AG04450 (cell line): Measurements from ENCODE around the gene AGBL3. TPM values are rescaled to one million over a fixed set of nuclear protein-coding genes. Genes with fewer than 3 reads are reported as not detected.

Source experiments
- CTCF ChIA-PET: fragments of 300-600, 350-600 bp; formaldehyde crosslinking; extraction: SDS; loops from one replicate; lab custom pipeline; 2022; ENCODE audit warnings: antibody characterized with exemption, inconsistent platforms; lab: Charles Lee
- POLR2A ChIA-PET: fragments of 350-600 bp; formaldehyde crosslinking; extraction: SDS; loops from one replicate; lab custom pipeline; 2021; ENCODE audit warnings: antibody characterized with exemption, inconsistent platforms; lab: Yijun Ruan, JAX
- DNase-seq: peaks from one replicate; pipeline ENCODE4 v3.0.0-alpha.2; 2011; ENCODE audit warnings: low read depth, low spot score
- H3K27ac ChIP-seq: one replicate; pipeline ENCODE4 v1.5.1; 2012; ENCODE audit warnings: low read depth, low read length, control low read depth
- H3K27me3 ChIP-seq: one replicate; pipeline ENCODE4 v1.6.0; 2012; ENCODE audit warnings: low read length; ENCODE audit not compliant: control insufficient read depth, insufficient read depth
- H3K4me3 ChIP-seq: 2 replicates; pipeline ENCODE4 v1.5.1; 2011; ENCODE audit warnings: mild to moderate bottlenecking, low read depth, low read length, control low read depth
- H3K9me3 ChIP-seq: 2 replicates; pipeline ENCODE4 v1.5.1; 2012; ENCODE audit warnings: low read length; ENCODE audit not compliant: control insufficient read depth, insufficient read depth
- CTCF ChIP-seq: IDR thresholded peaks from 2 replicates; pipeline ENCODE4 v1.5.1; 2011; ENCODE audit warnings: low read depth, low read length, control low read depth, inconsistent platforms
- polyA plus RNA-seq: library from polyadenylated mRNA; depleted of rRNA; stranded (reverse); fragments of >200 nt; gene quantifications from 2 replicates; pipeline ENCODE4 v1.2.3, GENCODE V29; 2011

The AGBL3 gene
- polyA plus RNA-seq, 1 experiment: 0.38 TPM

- TF ChIP-seq CTCF: no peak
- ChIA-PET POLR2A (no interaction called here), CTCF (no interaction called here)
- peaks cover 10% of the 10 kb centered on the region for H3K9me3 ChIP-seq
- H3K27ac ChIP-seq: no peak overlapping the region
- H3K27me3 ChIP-seq: peaks cover 2% of the 10 kb centered on the region
- no peak overlapping the region for H3K4me3 ChIP-seq
- no peak for DNase-seq
Observed at GRCh38 chr7:135158141-135158655, 171.9 kb downstream of the AGBL3 start.

- Histone ChIP-seq H3K27me3 (peaks cover 2% of the 10 kb centered on the region), H3K9me3 (peaks cover 10% of the 10 kb centered on the region), H3K4me3 (no peak overlapping the region), H3K27ac (no peak overlapping the region)
- ChIA-PET POLR2A (no interaction called here), CTCF (interaction anchor here (0.5 kb wide), 1 partner anchor 14 kb away, joined by 4 read pairs; no protein-coding TSS in a partner anchor)
- TF ChIP-seq CTCF: no peak
- no peak for DNase-seq
Observed at GRCh38 chr7:135158874-135159273, 172.6 kb downstream of the AGBL3 start.

- no peak for TF ChIP-seq CTCF
- POLR2A ChIA-PET: interaction anchor here (1.0 to 2.0 kb wide), 3 partner anchors 10 to 52 kb away, joined by 3 to 12 read pairs (median 7); partner anchors contain the start of genes CYREN and WDR91
- no peak overlapping the region for H3K4me3 ChIP-seq
- H3K27ac ChIP-seq: no peak overlapping the region
- CTCF ChIA-PET: interaction anchor here (1.6 kb wide), 1 partner anchor 13 kb away, joined by 5 read pairs; the partner anchor contains the start of gene TMEM140
- DNase-seq: no peak
- peaks cover 10% of the 10 kb centered on the region for H3K9me3 ChIP-seq
- H3K27me3 ChIP-seq: peaks cover 2% of the 10 kb centered on the region
Observed at GRCh38 chr7:135159359-135160085, 173.2 kb downstream of the AGBL3 start.

GRCh38 chr7:135160098-135160857, 174.0 kb downstream of the AGBL3 start:
- CTCF ChIA-PET: interaction anchor here (1.2 to 2.7 kb wide), 3 partner anchors 9 to 13 kb away, joined by 5 to 9 read pairs (median 8); partner anchors contain the start of genes CYREN and TMEM140
- H3K9me3 ChIP-seq: peaks cover 10% of the 10 kb centered on the region
- H3K4me3 ChIP-seq: no peak overlapping the region
- POLR2A ChIA-PET: interaction anchor here (0.7 to 2.0 kb wide), 5 partner anchors 10 to 203 kb away, joined by 3 to 12 read pairs (median 6); partner anchors contain the start of genes CYREN, TMEM140 and WDR91
- TF ChIP-seq CTCF: no peak
- H3K27me3 ChIP-seq: peaks cover 2% of the 10 kb centered on the region
- no peak for DNase-seq
- H3K27ac ChIP-seq: peak overlapping the region; percentile 69
